Endothelial cell of umbilical vein (primary cell): ENCODE results near the gene ARHGEF16. TPM values are rescaled to one million over a fixed set of nuclear protein-coding genes. Genes with fewer than 3 reads are reported as not detected.

Experiments
- BruUV-seq: library from RNA; stranded (reverse); fragments of 400-500 nt; replicated peaks from 2 replicates; lab custom pipeline; 2021; lab: Mats Ljungman, UMichigan
- CTCF ChIA-PET: fragments of 300-600, 350-600 bp; sonication (Branson Sonifier 250); formaldehyde crosslinking; loops from one replicate; lab custom pipeline; 2021; ENCODE audit warnings: antibody characterized with exemption, inconsistent platforms; lab: Charles Lee
- POLR2A ChIA-PET: fragments of 300-600, 350-600 bp; sonication (Branson Sonifier 250); formaldehyde crosslinking; loops from one replicate; lab custom pipeline; 2021; ENCODE audit warnings: antibody characterized with exemption, inconsistent platforms; lab: Charles Lee
- DNase-seq: peaks from one replicate; pipeline ENCODE4 v3.0.0-alpha.2; 2011; ENCODE audit warnings: low read depth, low spot score
- FAIRE-seq: peaks from 2 replicates; lab custom pipeline; 2011; peaks lifted over from hg19 to GRCh38; lab: Jason Lieb, UNC
- H2AFZ ChIP-seq: 2 replicates; pipeline ENCODE4 v1.6.0; 2012; ENCODE audit warnings: low read depth, low read length, control low read depth, inconsistent platforms
- H3K27ac ChIP-seq: 2 replicates; pipeline ENCODE4 v1.5.1; 2011; ENCODE audit warnings: low read depth, mild to moderate bottlenecking, control low read depth, low read length, moderate library complexity; ENCODE audit not compliant: insufficient read depth
- H3K27me3 ChIP-seq, 2 experiments: 2 replicates each; pipeline versions ENCODE4 v1.6.0 to v1.6.1; 2011; ENCODE audit warnings: low read length in 2 of 2, mixed read lengths in 1 of 2; ENCODE audit not compliant: control insufficient read depth in 2 of 2, insufficient read depth in 2 of 2
- H3K36me3 ChIP-seq, 2 experiments: 2 replicates in 1 of 2; 3 replicates in 1 of 2; pipeline ENCODE4 v1.5.1; 2011; ENCODE audit warnings: low read length in 2 of 2, mild to moderate bottlenecking in 1 of 2, moderate library complexity in 1 of 2; ENCODE audit not compliant: control insufficient read depth in 2 of 2, insufficient read depth in 2 of 2; ENCODE audit errors: extremely low read depth in 1 of 2
- H3K4me1 ChIP-seq: 3 replicates; pipeline ENCODE4 v1.5.1; 2011; ENCODE audit warnings: mild to moderate bottlenecking, low read length; ENCODE audit not compliant: control insufficient read depth, insufficient read depth; ENCODE audit errors: extremely low read depth
- H3K4me2 ChIP-seq: 2 replicates; pipeline ENCODE4 v1.6.1; 2011; ENCODE audit warnings: low read length, control low read depth, mixed read lengths; ENCODE audit not compliant: insufficient read depth
- H3K4me3 ChIP-seq, 3 experiments: fragments of 200-600 bp in 1 of 3; sonication (generic), shearing (Covaris generic) in 1 of 3; replicated peaks in 1 of 3; 2 replicates each; pipeline ENCODE4 v1.5.1; 2011 to 2016; ENCODE audit warnings: control low read depth in 3 of 3, low read length in 3 of 3, mild to moderate bottlenecking in 2 of 3, inconsistent platforms in 1 of 3, low read depth in 1 of 3, moderate library complexity in 1 of 3; ENCODE audit not compliant: insufficient read depth in 1 of 3
- H3K79me2 ChIP-seq: 2 replicates; pipeline ENCODE4 v1.6.0; 2012; ENCODE audit warnings: low read length, inconsistent platforms; ENCODE audit not compliant: control insufficient read depth, insufficient read depth
- H3K9ac ChIP-seq: replicated peaks from 2 replicates; pipeline ENCODE3; 2011; ENCODE audit warnings: low read length, control low read depth; ENCODE audit not compliant: insufficient read depth; ENCODE audit errors: extremely low read depth
- H3K9me1 ChIP-seq: replicated peaks from 3 replicates; pipeline ENCODE4 v1.6.0; 2011; ENCODE audit warnings: mild to moderate bottlenecking, low read length; ENCODE audit not compliant: control insufficient read depth, insufficient read depth; ENCODE audit errors: extremely low read depth
- H3K9me3 ChIP-seq: replicated peaks from 2 replicates; pipeline ENCODE4 v1.5.1; 2012; ENCODE audit warnings: low read length, inconsistent platforms; ENCODE audit not compliant: control insufficient read depth, insufficient read depth
- H4K20me1 ChIP-seq: replicated peaks from 2 replicates; pipeline ENCODE3; 2011; ENCODE audit warnings: mild to moderate bottlenecking, low read length; ENCODE audit not compliant: control insufficient read depth, insufficient read depth; ENCODE audit errors: extremely low read depth
- GATA2 ChIP-seq: IDR thresholded peaks from 2 replicates; pipeline ENCODE4 v1.7.0; 2011; ENCODE audit warnings: low read depth, mild to moderate bottlenecking, moderate library complexity, mixed read lengths, low read length; ENCODE audit not compliant: insufficient read length, insufficient read depth
- JUN ChIP-seq: IDR thresholded peaks from 2 replicates; pipeline ENCODE4 v1.6.1; 2011; ENCODE audit warnings: borderline replicate concordance, low read depth; ENCODE audit not compliant: insufficient read length, insufficient read depth
- MYC ChIP-seq: IDR thresholded peaks from one replicate; pipeline ENCODE4 v1.6.1; 2011; ENCODE audit warnings: mild to moderate bottlenecking, low read depth, low read length
- POLR2A ChIP-seq: IDR thresholded peaks from 2 replicates; pipeline ENCODE4 v1.6.1; 2012; ENCODE audit warnings: low read depth, mild to moderate bottlenecking, control low read depth, low read length
- POLR2AphosphoS5 ChIP-seq: IDR thresholded peaks from 2 replicates; pipeline ENCODE4 v1.6.1; 2012; ENCODE audit warnings: low read depth, mild to moderate bottlenecking, control low read depth, low read length, moderate library complexity; ENCODE audit not compliant: insufficient read depth
- dilution Hi-C: fragments of 300-500 bp; cut with MboI; formaldehyde crosslinking; loops from one replicate; pipeline ENCODE4 v1.15.0; 2019; ENCODE audit warnings: low sequenced_read_pairs; ENCODE audit not compliant: extremely low pct_ligation_motif_present
- intact Hi-C: fragments of 100-400 bp; cut with micrococcal nuclease; formaldehyde crosslinking; loops from one replicate; pipeline ENCODE4 v1.10.0; 2022
- polyA plus RNA-seq, 4 experiments: library from polyadenylated mRNA; depleted of rRNA in 3 of 4; stranded (reverse) in 3 of 4; unstranded in 1 of 4; fragments of >200 nt; gene quantifications; 2 replicates each; pipeline versions ENCODE4 v1.2.1 to v1.2.3, GENCODE V29; 2011 to 2012; ENCODE audit warnings: missing spikeins in 1 of 4
- total RNA-seq: library from RNA; stranded (reverse); gene quantifications from 2 replicates; pipeline ENCODE4 v1.2.3, GENCODE V29; 2021

ARHGEF16 gene
- total and polyA plus RNA-seq, 2 donors (not counting 3 experiments of a cell fraction or from before 2014, with no cell fraction given) = 0.52 to 1.3 TPM

DNA sequence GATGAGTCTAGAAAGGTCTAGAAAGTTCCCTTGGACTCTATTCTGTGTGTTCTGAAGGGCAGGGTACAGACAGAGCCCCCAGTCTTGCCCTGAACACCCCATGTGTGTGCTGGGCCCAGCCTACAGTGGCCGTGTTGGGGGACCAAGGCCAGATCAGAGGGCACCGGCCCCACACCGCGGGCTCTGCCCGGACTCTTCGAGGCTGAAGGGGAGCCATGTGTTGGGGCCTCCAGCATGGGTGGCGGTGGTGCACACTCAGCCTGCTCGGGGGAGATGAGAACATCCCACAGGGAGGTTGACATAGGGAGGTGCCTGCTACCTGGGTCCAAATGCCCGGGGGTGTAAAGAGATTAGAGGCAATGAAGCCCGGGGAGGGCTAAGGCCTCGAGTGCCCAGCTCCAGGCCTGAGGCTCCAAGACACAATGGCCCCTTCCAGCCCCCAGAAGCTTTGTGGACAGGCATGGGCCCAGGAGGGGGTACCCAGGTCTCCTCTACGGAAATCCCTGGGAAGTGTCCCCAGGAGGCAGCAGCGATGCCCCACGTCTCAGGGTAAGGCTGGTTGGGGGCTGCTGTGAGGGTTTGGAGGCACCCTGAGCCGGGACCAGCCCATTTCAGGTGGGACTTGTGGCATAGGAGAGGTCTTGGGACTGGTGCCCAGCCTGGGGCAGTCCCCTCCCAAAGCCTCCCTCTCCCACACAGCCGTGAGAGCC is 12.1 kb downstream of the ARHGEF16 start:
- intact Hi-C loops (no loop called here), dilution Hi-C loops (no loop called here)
- no peak overlapping the region for H3K4me3 ChIP-seq
- H3K27ac ChIP-seq = no peak overlapping the region
- no peak overlapping the region for H3K4me2 ChIP-seq
- H3K27me3 ChIP-seq = no peaks in the 10 kb centered on the region
- TF ChIP-seq POLR2A = no peak
- H3K4me1 ChIP-seq = peaks cover 4% of the 10 kb centered on the region
- H2AFZ ChIP-seq = no peak overlapping the region
- FAIRE-seq (no peak), DNase-seq (no peak)
- no TSS peak for BruUV-seq
- no peaks in the 10 kb centered on the region for H3K79me2 ChIP-seq
- CTCF ChIA-PET = interaction anchor here (2.3 kb wide), 1 partner anchor 13 kb away, joined by 8 read pairs; no protein-coding TSS in a partner anchor
- H4K20me1 ChIP-seq = no peaks in the 10 kb centered on the region
- H3K9me1 ChIP-seq = no peaks in the 10 kb centered on the region
- POLR2A ChIA-PET = no interaction called here
- no peaks in the 10 kb centered on the region for H3K36me3 ChIP-seq
- H3K9me3 ChIP-seq = no peaks in the 10 kb centered on the region
- H3K9ac ChIP-seq = no peak overlapping the region

DNA sequence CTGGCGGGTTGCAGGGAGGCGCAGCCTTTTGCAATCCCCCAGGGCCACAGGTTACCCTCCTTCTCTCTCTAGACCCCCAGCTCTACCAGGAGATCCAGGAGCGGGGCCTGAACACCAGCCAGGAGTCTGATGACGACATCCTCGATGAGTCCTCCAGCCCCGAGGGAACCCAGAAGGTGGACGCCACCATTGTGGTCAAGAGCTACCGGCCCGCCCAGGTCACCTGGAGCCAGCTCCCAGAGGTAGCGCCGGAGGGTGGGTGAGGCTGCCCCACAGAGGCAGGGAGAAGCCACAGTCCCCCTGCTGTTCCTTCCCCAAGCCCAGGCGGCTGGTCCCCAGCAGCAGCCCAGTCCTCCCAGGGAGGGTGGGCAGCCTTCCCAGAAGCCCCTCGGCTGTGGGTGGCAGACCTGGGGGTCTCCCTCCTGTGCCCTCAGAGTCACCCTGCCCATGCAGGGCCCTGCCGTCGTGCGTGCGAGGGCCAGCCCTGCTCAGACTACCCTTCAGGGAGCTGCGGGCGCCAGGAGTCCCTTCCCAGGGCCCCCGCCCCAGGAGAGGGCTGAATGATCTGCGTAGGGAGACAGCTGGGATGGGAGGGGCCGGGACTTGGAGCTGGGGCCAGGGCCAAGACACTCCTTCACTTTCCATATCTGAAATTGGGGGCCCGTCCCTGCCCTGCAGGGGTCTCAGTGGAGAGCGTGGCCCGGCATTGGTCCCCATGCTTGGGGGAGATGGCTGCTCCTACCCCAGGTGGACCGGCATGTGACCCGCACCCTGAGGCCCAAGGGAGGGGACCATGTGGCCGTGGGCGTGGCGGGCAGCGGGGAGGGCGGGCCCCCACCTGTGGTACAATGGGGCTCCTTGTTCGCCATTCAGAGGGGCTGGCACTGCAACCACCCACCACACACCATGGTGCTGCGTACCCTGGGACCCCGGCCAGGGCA is 12.9 kb downstream of the ARHGEF16 start:
- no peak overlapping the region for H3K4me2 ChIP-seq
- no peaks in the 10 kb centered on the region for H3K9me3 ChIP-seq
- no peaks in the 10 kb centered on the region for H4K20me1 ChIP-seq
- no peak overlapping the region for H3K4me3 ChIP-seq
- peaks cover 4% of the 10 kb centered on the region for H3K4me1 ChIP-seq
- H3K27ac ChIP-seq = no peak overlapping the region
- ChIA-PET POLR2A (no interaction called here), CTCF (interaction anchor here (2.3 kb wide), 1 partner anchor 14 kb away, joined by 8 read pairs; no protein-coding TSS in a partner anchor)
- H3K9me1 ChIP-seq = no peaks in the 10 kb centered on the region
- FAIRE-seq (no peak), DNase-seq (no peak)
- H3K27me3 ChIP-seq = no peaks in the 10 kb centered on the region
- no peaks in the 10 kb centered on the region for H3K79me2 ChIP-seq
- no peak for TF ChIP-seq MYC
- TF ChIP-seq JUN = no peak
- no peak for TF ChIP-seq GATA2
- TF ChIP-seq POLR2AphosphoS5 = no peak
- H3K9ac ChIP-seq = no peak overlapping the region
- intact Hi-C loops = no loop called here
- no peak overlapping the region for H2AFZ ChIP-seq
- dilution Hi-C loops = no loop called here
- no peaks in the 10 kb centered on the region for H3K36me3 ChIP-seq
- no TSS peak for BruUV-seq
